ENCODE results near the gene MPLKIP. TPM values are rescaled to one million over a fixed set of nuclear protein-coding genes. Genes with fewer than 3 reads are reported as not detected.
"Not testable (repeated sequence)": the region's sequence is repeated elsewhere in the genome, so short reads cannot be mapped to it uniquely, and the experiment has no call there.

Gene MPLKIP
- total RNA-seq, 4 donors from 2014 or later = 8.7 to 33.0 (median 20.1) TPM

DNA sequence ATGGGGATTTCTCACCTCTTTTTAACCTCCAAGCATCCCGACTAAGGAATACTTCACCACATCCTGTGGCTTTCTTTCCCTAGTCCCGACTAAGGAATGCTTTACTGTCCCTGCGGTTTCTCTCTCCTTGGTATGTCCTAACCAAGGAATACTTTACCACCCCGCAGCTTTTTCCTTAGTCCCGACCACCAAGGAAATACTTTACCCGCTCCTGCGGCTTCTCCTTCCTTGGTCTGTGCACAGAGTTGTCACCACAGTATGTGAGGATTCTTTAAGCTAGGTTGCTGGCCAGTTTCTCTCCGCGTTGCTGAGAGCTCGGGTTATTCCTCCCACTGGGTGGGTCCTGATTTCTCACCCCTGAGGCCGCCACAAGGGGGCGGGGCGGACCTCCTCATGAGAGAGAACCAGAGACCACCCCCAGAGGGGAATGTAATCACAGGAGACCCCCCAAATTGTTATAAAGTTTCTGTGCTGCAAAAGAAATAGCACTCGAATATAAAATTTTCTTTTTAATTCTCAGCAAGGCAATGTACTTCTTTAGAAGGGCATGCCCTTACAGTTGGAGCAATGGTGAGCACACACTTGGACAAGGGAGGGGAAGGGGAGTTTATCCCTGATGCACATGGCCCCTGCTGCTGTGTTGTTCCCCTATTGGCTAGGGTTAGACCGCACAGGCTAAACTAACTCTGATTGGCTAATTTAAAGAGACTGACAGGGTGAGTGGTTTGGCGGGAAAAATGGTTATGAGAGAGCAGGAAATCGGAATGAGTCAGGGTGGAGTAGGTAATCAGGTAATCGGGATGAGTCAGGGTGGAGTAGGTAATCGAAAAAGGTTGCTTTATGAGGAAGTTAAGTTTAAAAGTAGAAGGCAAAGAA, 13.2 kb upstream of the MPLKIP start:
- H3K36me3 ChIP-seq = no peaks in the 10 kb centered on the region
- no peaks in the 10 kb centered on the region for H3K27me3 ChIP-seq
- H3K9me3 ChIP-seq = no peaks in the 10 kb centered on the region
- intact Hi-C loops (cut with DNase I; ENCODE audit: low total_unique reads) = no loop called here
- no peaks in the 10 kb centered on the region for H3K4me1 ChIP-seq
- H3K4me3 ChIP-seq = no peak overlapping the region
- no peak for DNase-seq
- no peak for TF ChIP-seq POLR2A (IDR thresholded peaks at IDR 0.05)
- TF ChIP-seq, protein P1, sequence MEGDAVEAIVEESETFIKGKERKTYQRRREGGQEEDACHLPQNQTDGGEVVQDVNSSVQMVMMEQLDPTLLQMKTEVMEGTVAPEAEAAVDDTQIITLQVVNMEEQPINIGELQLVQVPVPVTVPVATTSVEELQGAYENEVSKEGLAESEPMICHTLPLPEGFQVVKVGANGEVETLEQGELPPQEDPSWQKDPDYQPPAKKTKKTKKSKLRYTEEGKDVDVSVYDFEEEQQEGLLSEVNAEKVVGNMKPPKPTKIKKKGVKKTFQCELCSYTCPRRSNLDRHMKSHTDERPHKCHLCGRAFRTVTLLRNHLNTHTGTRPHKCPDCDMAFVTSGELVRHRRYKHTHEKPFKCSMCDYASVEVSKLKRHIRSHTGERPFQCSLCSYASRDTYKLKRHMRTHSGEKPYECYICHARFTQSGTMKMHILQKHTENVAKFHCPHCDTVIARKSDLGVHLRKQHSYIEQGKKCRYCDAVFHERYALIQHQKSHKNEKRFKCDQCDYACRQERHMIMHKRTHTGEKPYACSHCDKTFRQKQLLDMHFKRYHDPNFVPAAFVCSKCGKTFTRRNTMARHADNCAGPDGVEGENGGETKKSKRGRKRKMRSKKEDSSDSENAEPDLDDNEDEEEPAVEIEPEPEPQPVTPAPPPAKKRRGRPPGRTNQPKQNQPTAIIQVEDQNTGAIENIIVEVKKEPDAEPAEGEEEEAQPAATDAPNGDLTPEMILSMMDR (IDR thresholded peaks at IDR 0.05) = no peak
- H3K27ac ChIP-seq = no peak overlapping the region

DNA sequence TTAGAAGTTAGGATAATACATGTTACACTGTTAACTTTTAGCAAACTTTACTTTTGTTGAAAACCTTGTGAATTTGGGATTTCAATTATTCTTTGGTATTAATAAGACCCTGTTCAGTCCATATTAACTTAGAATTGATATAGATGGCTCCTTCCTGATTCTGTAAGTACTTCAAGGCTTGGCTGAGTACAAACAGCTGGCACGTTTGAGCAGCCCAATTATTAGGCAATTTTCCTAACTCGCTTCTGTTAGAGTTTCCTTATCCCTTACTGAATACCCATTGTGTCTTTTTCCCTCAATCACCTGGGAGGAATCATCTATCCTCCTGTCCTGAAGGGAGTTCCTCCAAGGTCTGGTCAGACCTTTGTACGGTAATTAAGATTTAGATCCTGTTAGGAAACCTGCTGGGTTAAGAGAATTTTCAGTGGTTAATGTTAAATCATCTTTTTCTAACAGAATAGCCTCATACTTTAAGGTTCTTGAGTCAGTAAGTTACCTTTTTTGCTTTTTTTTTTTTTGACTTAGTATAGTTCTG, 11.2 kb upstream of the MPLKIP start:
- H3K27me3 ChIP-seq; H3K9me3 ChIP-seq; H3K27ac ChIP-seq; H3K4me1 ChIP-seq; intact Hi-C loops (cut with DNase I; ENCODE audit: low total_unique reads); H3K36me3 ChIP-seq; H3K4me3 ChIP-seq; DNase-seq: not testable (repeated sequence)

DNA sequence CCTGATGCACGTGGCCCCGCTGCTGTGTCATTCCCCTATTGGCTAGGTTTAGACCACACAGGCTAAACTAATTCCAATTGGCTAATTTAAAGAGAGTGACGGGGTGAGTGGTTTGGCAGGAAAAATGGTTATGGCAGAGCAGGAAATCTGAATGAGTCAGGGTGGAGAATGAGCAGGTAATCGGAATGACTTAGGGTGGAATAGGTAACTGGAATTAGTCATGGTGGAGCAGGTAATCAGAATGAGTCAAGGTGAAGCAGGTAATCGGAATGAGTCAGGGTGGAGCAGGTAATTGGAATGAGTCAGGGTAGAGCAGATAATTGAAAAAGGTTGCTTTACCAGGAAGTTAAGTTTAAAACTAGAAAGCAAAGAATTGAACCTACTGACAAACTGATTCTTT, 7.5 kb upstream of the MPLKIP start:
- H3K4me1 ChIP-seq; DNase-seq; H3K27me3 ChIP-seq; H3K9me3 ChIP-seq; H3K27ac ChIP-seq; H3K36me3 ChIP-seq; intact Hi-C loops (cut with DNase I; ENCODE audit: low total_unique reads); H3K4me3 ChIP-seq: not testable (repeated sequence)

DNA sequence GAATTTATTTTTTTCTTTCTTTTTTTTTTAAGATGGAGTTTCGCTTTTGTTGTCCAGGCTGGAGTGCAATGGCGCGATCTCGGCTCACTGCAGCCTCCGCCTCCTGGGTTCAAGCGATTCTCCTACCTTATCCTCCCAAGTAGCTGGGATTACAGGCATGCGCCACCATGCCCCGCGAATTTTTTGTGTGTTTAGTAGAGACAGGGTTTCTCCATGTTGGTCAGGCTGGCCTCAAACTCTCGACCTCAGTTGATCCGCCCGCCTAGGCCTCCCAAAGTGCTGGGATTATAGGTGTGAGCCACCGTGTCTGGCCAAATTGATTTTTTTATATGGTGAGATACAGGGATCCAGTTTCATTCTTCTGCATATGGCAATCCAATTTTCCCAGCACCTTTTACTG, 5.5 kb upstream of the MPLKIP start:
- not testable (repeated sequence) for DNase-seq

DNA sequence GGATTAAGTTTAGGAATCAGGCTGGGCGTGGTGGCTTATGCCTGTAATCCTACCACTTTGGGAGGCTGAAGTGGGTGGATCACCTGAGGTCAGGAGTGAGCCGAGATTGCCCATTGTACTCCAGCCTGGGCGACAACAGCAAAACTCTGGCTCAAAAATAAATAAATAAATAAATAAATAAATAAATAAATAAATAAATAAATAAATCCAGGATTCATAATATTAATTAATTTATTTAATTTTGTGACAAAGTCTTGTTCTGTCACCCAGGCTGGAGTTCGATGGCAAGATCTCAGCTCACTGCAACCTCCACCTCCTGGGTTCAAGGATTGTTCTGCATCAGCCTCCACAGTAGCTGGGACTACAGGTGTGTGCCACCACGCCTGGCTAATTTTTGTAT, 4.6 kb upstream of the MPLKIP start:
- H3K4me3 ChIP-seq = no peak overlapping the region
- no peak overlapping the region for H3K27ac ChIP-seq
- H3K9me3 ChIP-seq = no peaks in the 10 kb centered on the region
- DNase-seq = no peak
- H3K4me1 ChIP-seq = no peaks in the 10 kb centered on the region
- no peaks in the 10 kb centered on the region for H3K36me3 ChIP-seq
- intact Hi-C loops (cut with DNase I; ENCODE audit: low total_unique reads) = no loop called here
- H3K27me3 ChIP-seq = no peaks in the 10 kb centered on the region
- TF ChIP-seq POLR2A (IDR thresholded peaks at IDR 0.05) = no peak
- TF ChIP-seq, protein P1 (IDR thresholded peaks at IDR 0.05) = no peak

More for the DNA sequence above, 5.5 kb upstream of the MPLKIP start:
- H3K27me3 ChIP-seq; H3K36me3 ChIP-seq; H3K9me3 ChIP-seq; H3K27ac ChIP-seq; H3K4me3 ChIP-seq; H3K4me1 ChIP-seq; intact Hi-C loops (cut with DNase I; ENCODE audit: low total_unique reads): not testable (repeated sequence)

DNA sequence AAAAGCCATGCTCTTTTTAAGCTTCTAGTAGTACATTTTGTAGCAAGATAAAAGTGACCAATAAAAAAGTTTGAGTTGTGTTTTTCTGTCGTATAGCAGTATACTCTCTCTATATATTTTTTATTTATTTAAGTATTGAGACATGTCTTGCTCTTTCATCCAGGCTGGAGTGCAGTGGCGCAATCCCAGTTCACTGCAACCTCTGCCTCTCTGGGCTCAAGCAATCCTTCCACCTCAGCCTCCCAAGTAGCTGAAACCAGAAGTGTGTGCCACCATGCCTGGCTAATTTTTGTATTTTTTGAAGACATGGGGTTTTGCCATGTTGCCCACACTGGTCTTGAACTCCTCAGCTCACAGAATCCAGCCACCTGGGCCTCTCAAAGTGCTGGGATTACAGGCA, 3.1 kb upstream of the MPLKIP start:
- intact Hi-C loops (cut with DNase I; ENCODE audit: low total_unique reads) = no loop called here
- H3K36me3 ChIP-seq = no peaks in the 10 kb centered on the region
- H3K4me1 ChIP-seq = no peaks in the 10 kb centered on the region
- TF ChIP-seq POLR2A (IDR thresholded peaks at IDR 0.05) = no peak
- TF ChIP-seq, protein P1 (IDR thresholded peaks at IDR 0.05) = no peak
- H3K9me3 ChIP-seq = no peaks in the 10 kb centered on the region
- no peak for DNase-seq
- H3K27ac ChIP-seq = no peak overlapping the region
- no peak overlapping the region for H3K4me3 ChIP-seq
- H3K27me3 ChIP-seq = no peaks in the 10 kb centered on the region
